Measurements from ENCODE around the gene RAB11FIP2. TPM values are rescaled to one million over a fixed set of nuclear protein-coding genes. Genes with fewer than 3 reads are reported as not detected.

The RAB11FIP2 gene
- total RNA-seq, 1 experiment from 2014 or later = 18.4 TPM

DNA sequence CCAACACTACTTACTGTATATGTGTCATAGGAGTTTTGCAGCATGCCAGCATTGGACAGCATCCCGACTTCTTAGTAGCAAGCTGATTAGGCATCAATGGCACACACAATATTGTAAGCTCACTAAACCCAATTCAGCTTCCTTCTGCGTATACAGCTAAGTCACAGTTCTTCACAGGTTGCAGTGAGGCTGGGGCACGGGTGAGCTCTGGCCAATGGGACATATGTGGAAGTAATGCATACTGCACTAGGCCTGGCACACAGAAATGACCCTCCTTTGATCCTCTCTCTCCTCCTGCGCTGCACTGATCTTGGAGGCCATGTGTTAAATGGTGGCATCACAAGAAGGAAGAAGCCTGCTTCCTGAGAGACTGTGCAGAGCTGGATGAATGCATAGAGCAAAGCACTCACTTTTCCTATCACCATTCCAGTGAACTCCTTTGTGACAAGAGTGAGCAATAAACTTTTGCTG lies 11.9 kb downstream of the RAB11FIP2 start:
- H3K27me3 ChIP-seq (ENCODE audit: insufficient read depth, low read length) = no peaks in the 10 kb centered on the region
- no peak overlapping the region for H4K91ac ChIP-seq (ENCODE audit: insufficient read length, low read depth, low read length)
- no peaks in the 10 kb centered on the region for H3K27me3 Mint-ChIP-seq (ENCODE audit: low read depth)
- no peaks in the 10 kb centered on the region for H3K79me1 ChIP-seq (ENCODE audit: insufficient read depth, low read depth, low read length, poor library complexity, severe bottlenecking)
- no peak overlapping the region for H2BK15ac ChIP-seq (ENCODE audit: low read depth, low read length)
- H2BK120ac ChIP-seq (ENCODE audit: low read depth, low read length, poor library complexity, severe bottlenecking) = no peak overlapping the region
- H2AFZ ChIP-seq (ENCODE audit: low read length) = no peak overlapping the region
- H2BK5ac ChIP-seq (ENCODE audit: insufficient read length, low read length) = no peak overlapping the region
- no peak overlapping the region for H3K23ac ChIP-seq (ENCODE audit: insufficient read length, low read depth, low read length)
- no peak overlapping the region for H3K27ac ChIP-seq (ENCODE audit: insufficient read length, low read depth, low read length)
- no peak overlapping the region for H3K9ac ChIP-seq (ENCODE audit: extremely low read depth, insufficient read length, low read length)
- no CpG with 5 or more reads among the region's 4 CpGs for WGBS (ENCODE audit: extremely low coverage, insufficient read length, low lambda C conversion rate)
- H3K14ac ChIP-seq (ENCODE audit: insufficient read depth, low read length) = no peak overlapping the region
- H3K18ac ChIP-seq (ENCODE audit: insufficient read length, low read depth, low read length) = no peak overlapping the region
- H4K5ac ChIP-seq (ENCODE audit: insufficient read length, low read depth, low read length) = no peak overlapping the region
- H3K4me3 Mint-ChIP-seq = no peak overlapping the region
- H3K23me2 ChIP-seq (ENCODE audit: insufficient read length, low read depth, low read length, poor library complexity, severe bottlenecking) = no peaks in the 10 kb centered on the region
- no peaks in the 10 kb centered on the region for H4K20me1 ChIP-seq (ENCODE audit: control insufficient read depth, insufficient read depth, insufficient read length)
- no peaks in the 10 kb centered on the region for H3K9me3 ChIP-seq (ENCODE audit: control insufficient read depth, low read depth, low read length)
- H3T11ph ChIP-seq (ENCODE audit: low read length) = no peak overlapping the region
- peaks cover 14 to 16% of the 10 kb centered on the region in 2 experiments for H3K4me1 Mint-ChIP-seq
- no peaks in the 10 kb centered on the region for H3K4me1 ChIP-seq (ENCODE audit: insufficient read depth, low read length)
- H3K4ac ChIP-seq (ENCODE audit: low read depth, low read length) = no peak overlapping the region
- no peaks in the 10 kb centered on the region for H3K9me3 Mint-ChIP-seq
- H4K8ac ChIP-seq (replicated peaks; ENCODE audit: insufficient read length, low read depth, low read length) = no peak overlapping the region
- H2BK20ac ChIP-seq (ENCODE audit: low read depth, low read length, poor library complexity, severe bottlenecking) = no peak overlapping the region
- H3K27ac Mint-ChIP-seq = peak overlapping the region in 1 of 3 experiments; percentile 49; a peak in 1 of 7 replicates
- H2AK5ac ChIP-seq (ENCODE audit: insufficient read length, low read length) = no peak overlapping the region
- no peak overlapping the region for H2BK12ac ChIP-seq (ENCODE audit: insufficient read length, low read depth, low read length)
- no peaks in the 10 kb centered on the region for H3K79me2 ChIP-seq (ENCODE audit: insufficient read depth, low read length)
- H3K56ac ChIP-seq (ENCODE audit: insufficient read length, low read depth, low read length) = no peak overlapping the region
- no peak for TF ChIP-seq CTCF (conservative IDR thresholded peaks at IDR 0.05)
- H3K4me2 ChIP-seq (ENCODE audit: insufficient read depth, insufficient read length, low read length) = no peak overlapping the region
- no peak for DNase-seq
- peaks cover 0 to 4% (median 0%) of the 10 kb centered on the region in 3 experiments; a peak in 2 of 7 replicates for H3K36me3 Mint-ChIP-seq (ENCODE audit: insufficient read depth in 1 of 3, low read depth in 3 of 3)
